Small intestine (tissue), 7 donors: ENCODE data around the gene NWD2. TPM values are rescaled to one million over a fixed set of nuclear protein-coding genes. Genes with fewer than 3 reads are reported as not detected.
"Not testable (repeated sequence)": the region's sequence is repeated elsewhere in the genome, so short reads cannot be mapped to it uniquely, and the experiment has no call there.

ENCODE experiments used
- DNase-seq, 2 donors: peaks; one replicate each; pipeline versions ENCODE4 v3.0.0 to v3.0.0-alpha.2; 2013
- FAIRE-seq: peaks from 2 replicates; lab custom pipeline; 2012; peaks lifted over from hg19 to GRCh38; lab: Jason Lieb, UNC
- H3K27ac ChIP-seq, 3 donors: one replicate each; pipeline ENCODE4 v1.5.1; 2013; ENCODE audit warnings: low read length in 2 of 3, mild to moderate bottlenecking in 2 of 3, control low read depth in 1 of 3, inconsistent platforms in 1 of 3, low read depth in 1 of 3, moderate library complexity in 1 of 3
- H3K27me3 ChIP-seq, 3 donors: one replicate each; pipeline ENCODE4 v1.6.1; 2013; ENCODE audit warnings: low read length in 3 of 3, inconsistent platforms in 1 of 3; ENCODE audit not compliant: control insufficient read depth in 3 of 3, insufficient read depth in 3 of 3
- H3K36me3 ChIP-seq, 3 donors: one replicate each; pipeline ENCODE4 v1.6.1; 2013; ENCODE audit warnings: low read length in 3 of 3, inconsistent platforms in 1 of 3, low read depth in 1 of 3, mild to moderate bottlenecking in 1 of 3, moderate library complexity in 1 of 3; ENCODE audit not compliant: control insufficient read depth in 3 of 3, insufficient read depth in 2 of 3
- H3K4me1 ChIP-seq, 3 donors: one replicate each; pipeline ENCODE4 v1.6.1; 2013; ENCODE audit warnings: low read length in 2 of 3, inconsistent platforms in 1 of 3, low read depth in 1 of 3, mild to moderate bottlenecking in 1 of 3, moderate library complexity in 1 of 3; ENCODE audit not compliant: control insufficient read depth in 3 of 3, insufficient read depth in 2 of 3
- H3K4me3 ChIP-seq, 3 donors: one replicate each; pipeline ENCODE4 v1.5.1; 2013; ENCODE audit warnings: low read length in 3 of 3, control low read depth in 1 of 3, inconsistent platforms in 1 of 3, low read depth in 1 of 3, mild to moderate bottlenecking in 1 of 3, moderate library complexity in 1 of 3
- H3K9me3 ChIP-seq, 2 donors: one replicate each; pipeline ENCODE4 v1.6.1; 2013; ENCODE audit warnings: low read depth in 1 of 2, low read length in 1 of 2; ENCODE audit not compliant: control insufficient read depth in 2 of 2, insufficient read depth in 1 of 2
- WGBS, 3 donors: extraction: QIAGEN DNeasy Blood & Tissue Kit; methylation state at CpG; one replicate each; pipeline ENCODE4 v1.1.7; 2013; 5-methylcytosine and 5-hydroxymethylcytosine counted together
- polyA plus RNA-seq, 4 donors: library from polyadenylated mRNA; stranded (reverse) in 3 of 4; unstranded in 1 of 4; fragments of 200-250 nt in 3 of 4; fragments of 120-200 nt in 1 of 4; gene quantifications; one replicate each; pipeline versions ENCODE4 v1.2.1 to v1.2.3, GENCODE V29; 2013
- donor health status: healthy with polysubstance abuse.
- donor health status: control.
- donor health status: control.
- donor health status: Bipolar disorder and iron deficiency.
- donor health status: healthy.

The NWD2 gene
- polyA plus RNA-seq, 4 donors, result under 0.01 to 0.15 (median 0.01) TPM; not detected in 1

GRCh38 chr4:37389967-37390580 lies 145.5 kb downstream of the NWD2 start:
- Histone ChIP-seq H3K9me3 (no peaks in the 10 kb centered on the region), H3K4me1 (no peaks in the 10 kb centered on the region), H3K36me3 (no peaks in the 10 kb centered on the region), H3K4me3 (no peak overlapping the region), H3K27ac (no peak overlapping the region), H3K27me3 (no peaks in the 10 kb centered on the region)
- whole genome bisulfite sequencing, 3 donors, result 26 to 31% (median 29%) methylated on average over 7 of the region's 7 CpGs
- peak; percentile 70 for FAIRE-seq
- peak; percentile 67 to 77 for DNase-seq

- Histone ChIP-seq H3K27ac (no peak overlapping the region), H3K9me3 (no peaks in the 10 kb centered on the region), H3K27me3 (no peaks in the 10 kb centered on the region), H3K4me3 (no peak overlapping the region), H3K4me1 (no peaks in the 10 kb centered on the region), H3K36me3 (no peaks in the 10 kb centered on the region)
- 46 to 61% (median 58%) methylated on average over 9 of the region's 9 CpGs for WGBS, 3 donors
- FAIRE-seq (no peak), DNase-seq (no peak)
These were observed 148.1 kb downstream of the NWD2 start for GRCh38 chr4:37392521-37393255.

GRCh38 chr4:37393321-37393720 lies 148.8 kb downstream of the NWD2 start:
- Histone ChIP-seq H3K36me3 (no peaks in the 10 kb centered on the region), H3K27me3 (no peaks in the 10 kb centered on the region), H3K27ac (no peak overlapping the region), H3K4me3 (no peak overlapping the region), H3K9me3 (no peaks in the 10 kb centered on the region), H3K4me1 (no peaks in the 10 kb centered on the region)
- 83 to 93% (median 88%) methylated on average over 3 of the region's 3 CpGs for WGBS, 3 donors
- DNase-seq (no peak), FAIRE-seq (no peak)

- Histone ChIP-seq H3K9me3 (no peaks in the 10 kb centered on the region), H3K27me3 (no peaks in the 10 kb centered on the region), H3K4me1 (no peaks in the 10 kb centered on the region), H3K36me3 (no peaks in the 10 kb centered on the region), H3K4me3 (no peak overlapping the region), H3K27ac (no peak overlapping the region)
- DNase-seq, result no peak
- WGBS, 3 donors, result 82 to 87% (median 83%) methylated on average over 3 of the region's 3 CpGs
- FAIRE-seq, result no peak
These were observed 149.3 kb downstream of the NWD2 start for GRCh38 chr4:37393889-37394288.

- no peaks in the 10 kb centered on the region for H3K4me1 ChIP-seq
- no peak overlapping the region for H3K4me3 ChIP-seq
- H3K9me3 ChIP-seq, result no peaks in the 10 kb centered on the region
- H3K27ac ChIP-seq, result no peak overlapping the region
- FAIRE-seq (no peak), DNase-seq (no peak)
- no peaks in the 10 kb centered on the region for H3K27me3 ChIP-seq
- no peaks in the 10 kb centered on the region for H3K36me3 ChIP-seq
- WGBS, 3 donors, result 79 to 88% (median 82%) methylated on average over 6 of the region's 6 CpGs
These were observed 153.0 kb downstream of the NWD2 start for GRCh38 chr4:37397505-37397904.

- DNase-seq (no peak), FAIRE-seq (no peak)
- H3K36me3 ChIP-seq, result no peaks in the 10 kb centered on the region
- no peak overlapping the region for H3K4me3 ChIP-seq
- H3K27me3 ChIP-seq, result no peaks in the 10 kb centered on the region
- H3K4me1 ChIP-seq, result no peaks in the 10 kb centered on the region
- no peak overlapping the region for H3K27ac ChIP-seq
- H3K9me3 ChIP-seq, result no peaks in the 10 kb centered on the region
- WGBS, 3 donors, result 32 to 42% (median 33%) methylated on average over 2 of the region's 2 CpGs
These were observed 155.8 kb downstream of the NWD2 start for GRCh38 chr4:37400241-37400881.

GRCh38 chr4:37407938-37408826 lies 163.6 kb downstream of the NWD2 start:
- not testable (repeated sequence) for H3K27me3 ChIP-seq, H3K4me3 ChIP-seq, H3K9me3 ChIP-seq, H3K36me3 ChIP-seq, H3K4me1 ChIP-seq, FAIRE-seq
- peak overlapping the region in 1 of 3 donors; percentile 29 for H3K27ac ChIP-seq
- peak; percentile 85 to 86 for DNase-seq
- 9 to 33% (median 23%) methylated on average over 8 to 9 of the region's 9 CpGs for WGBS, 3 donors

- not testable (repeated sequence) for FAIRE-seq, H3K27ac ChIP-seq, H3K4me1 ChIP-seq, H3K9me3 ChIP-seq, H3K27me3 ChIP-seq, H3K4me3 ChIP-seq, H3K36me3 ChIP-seq, DNase-seq
- WGBS, 3 donors, result 96 to 97% (median 96%) methylated on average over 2 of the region's 2 CpGs
These were observed 169.1 kb downstream of the NWD2 start for GRCh38 chr4:37413612-37414011.
